WI38 (cell line): Measurements from ENCODE around the gene ATP1B4.

Experiments
- H3K4me3 ChIP-seq: 2 replicates; pipeline ENCODE4 v1.5.1; 2011; ENCODE audit warnings: low read depth, mild to moderate bottlenecking, control low read depth, low read length
- CTCF ChIP-seq: IDR thresholded peaks from 2 replicates; pipeline ENCODE4 v1.5.1; 2012; ENCODE audit warnings: low read depth, mild to moderate bottlenecking, control low read depth, low read length

The ATP1B4 gene

GRCh38 chrX:120361764-120362305, at the start of gene ATP1B4:
ATP1B4 (plus strand) TSS chrX:120362089; CDS start chrX:120362169, 80 bp downstream.
- no peak for TF ChIP-seq CTCF

GRCh38 chrX:120315776-120316175, 46.1 kb upstream of the ATP1B4 start:
- TF ChIP-seq CTCF = no peak
- no peak overlapping the region for H3K4me3 ChIP-seq

More at GRCh38 chrX:120361764-120362305, at the start of gene ATP1B4:
- H3K4me3 ChIP-seq = no peak within 1 kb of the TSS

- no peak for TF ChIP-seq CTCF
- no peak overlapping the region for H3K4me3 ChIP-seq
These were observed 45.2 kb upstream of the ATP1B4 start for GRCh38 chrX:120316587-120317283.

GRCh38 chrX:120318411-120318810, 43.5 kb upstream of the ATP1B4 start:
- no peak for TF ChIP-seq CTCF

GRCh38 chrX:120321520-120322281, 40.2 kb upstream of the ATP1B4 start:
- no peak for TF ChIP-seq CTCF

More at GRCh38 chrX:120318411-120318810, 43.5 kb upstream of the ATP1B4 start:
- no peak overlapping the region for H3K4me3 ChIP-seq

GRCh38 chrX:120331116-120331515, 30.8 kb upstream of the ATP1B4 start:
- TF ChIP-seq CTCF = no peak

More at GRCh38 chrX:120321520-120322281, 40.2 kb upstream of the ATP1B4 start:
- H3K4me3 ChIP-seq = no peak overlapping the region

GRCh38 chrX:120332394-120332793, 29.5 kb upstream of the ATP1B4 start:
- TF ChIP-seq CTCF = no peak
- no peak overlapping the region for H3K4me3 ChIP-seq

More at GRCh38 chrX:120331116-120331515, 30.8 kb upstream of the ATP1B4 start:
- no peak overlapping the region for H3K4me3 ChIP-seq
